Erythroblast (primary cell): ENCODE results near the gene KCNIP4.

ENCODE experiments used
- GATA1 ChIP-seq: IDR thresholded peaks from 2 replicates; pipeline ENCODE4 v1.6.1; 2011; ENCODE audit warnings: low read depth, mild to moderate bottlenecking, control low read depth, low read length, moderate library complexity
- POLR2A ChIP-seq: IDR thresholded peaks from 2 replicates; pipeline ENCODE4 v1.6.1; 2011; ENCODE audit warnings: mild to moderate bottlenecking, low read length

DNA sequence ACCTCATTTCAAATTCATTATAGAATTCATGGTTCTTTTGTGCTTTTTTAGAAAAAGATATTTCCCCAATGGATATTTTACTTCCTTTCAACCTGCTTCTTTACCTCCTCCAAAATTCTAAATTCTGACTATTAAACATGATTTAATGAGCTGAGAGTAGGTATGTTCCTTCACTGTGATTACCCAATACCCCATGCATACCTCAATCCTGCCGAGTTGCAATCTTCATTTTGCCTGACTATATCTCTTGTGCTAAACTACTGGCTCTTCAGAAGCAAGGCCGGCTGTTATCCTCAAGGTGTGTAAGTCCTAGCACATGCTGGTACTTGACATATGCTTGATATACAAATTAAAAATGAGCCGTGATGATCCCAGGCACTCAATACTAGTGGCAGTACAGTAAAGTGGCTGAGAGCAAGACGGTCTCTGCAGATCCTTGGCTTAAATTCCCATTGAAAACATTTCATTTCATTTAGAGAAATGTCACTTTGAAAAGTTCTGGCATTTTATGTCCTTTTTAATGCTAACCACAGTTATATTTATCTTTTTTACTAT is 320.4 kb downstream of the KCNIP4 start:
- TF ChIP-seq POLR2A (no peak), GATA1 (no peak)
